Measurements from ENCODE around the gene IPO9.
A peak's percentile ranks its signal among the peaks of the same experiment; 100 is the strongest.

The IPO9 gene

DNA sequence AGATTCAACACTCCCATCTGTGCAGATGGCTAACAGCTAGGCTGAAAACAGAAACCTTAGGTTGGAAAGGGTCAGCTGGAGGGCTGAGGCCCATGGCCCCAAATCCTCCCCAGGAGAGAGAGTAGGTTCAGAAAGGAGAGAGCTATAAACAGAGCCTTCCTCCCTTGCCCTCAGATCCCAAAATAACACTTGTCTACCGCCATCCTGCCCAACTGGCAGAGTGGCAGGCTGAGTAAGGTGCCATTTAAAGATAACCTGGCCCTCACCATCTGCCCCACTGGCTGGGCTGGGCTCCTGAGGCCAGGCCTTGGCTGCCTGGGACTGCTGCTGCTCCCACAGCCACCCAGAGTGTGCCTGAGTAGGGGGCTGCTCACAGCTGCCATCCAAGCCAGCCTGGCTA, 55.5 kb downstream of the IPO9 start:
- no peak overlapping the region for H3K4me3 ChIP-seq (replicated peaks; ENCODE audit: insufficient read depth, low read length)
- TF ChIP-seq SPI1 (IDR thresholded peaks at IDR 0.05; ENCODE audit: borderline replicate concordance, low read depth) (no peak), POLR2AphosphoS5 (IDR thresholded peaks at IDR 0.05; ENCODE audit: low read depth) (no peak; the same call in 1 of the 2 replicates), GABPA (IDR thresholded peaks at IDR 0.05; ENCODE audit: low read depth) (no peak)
- TF ChIP-seq, protein P1, sequence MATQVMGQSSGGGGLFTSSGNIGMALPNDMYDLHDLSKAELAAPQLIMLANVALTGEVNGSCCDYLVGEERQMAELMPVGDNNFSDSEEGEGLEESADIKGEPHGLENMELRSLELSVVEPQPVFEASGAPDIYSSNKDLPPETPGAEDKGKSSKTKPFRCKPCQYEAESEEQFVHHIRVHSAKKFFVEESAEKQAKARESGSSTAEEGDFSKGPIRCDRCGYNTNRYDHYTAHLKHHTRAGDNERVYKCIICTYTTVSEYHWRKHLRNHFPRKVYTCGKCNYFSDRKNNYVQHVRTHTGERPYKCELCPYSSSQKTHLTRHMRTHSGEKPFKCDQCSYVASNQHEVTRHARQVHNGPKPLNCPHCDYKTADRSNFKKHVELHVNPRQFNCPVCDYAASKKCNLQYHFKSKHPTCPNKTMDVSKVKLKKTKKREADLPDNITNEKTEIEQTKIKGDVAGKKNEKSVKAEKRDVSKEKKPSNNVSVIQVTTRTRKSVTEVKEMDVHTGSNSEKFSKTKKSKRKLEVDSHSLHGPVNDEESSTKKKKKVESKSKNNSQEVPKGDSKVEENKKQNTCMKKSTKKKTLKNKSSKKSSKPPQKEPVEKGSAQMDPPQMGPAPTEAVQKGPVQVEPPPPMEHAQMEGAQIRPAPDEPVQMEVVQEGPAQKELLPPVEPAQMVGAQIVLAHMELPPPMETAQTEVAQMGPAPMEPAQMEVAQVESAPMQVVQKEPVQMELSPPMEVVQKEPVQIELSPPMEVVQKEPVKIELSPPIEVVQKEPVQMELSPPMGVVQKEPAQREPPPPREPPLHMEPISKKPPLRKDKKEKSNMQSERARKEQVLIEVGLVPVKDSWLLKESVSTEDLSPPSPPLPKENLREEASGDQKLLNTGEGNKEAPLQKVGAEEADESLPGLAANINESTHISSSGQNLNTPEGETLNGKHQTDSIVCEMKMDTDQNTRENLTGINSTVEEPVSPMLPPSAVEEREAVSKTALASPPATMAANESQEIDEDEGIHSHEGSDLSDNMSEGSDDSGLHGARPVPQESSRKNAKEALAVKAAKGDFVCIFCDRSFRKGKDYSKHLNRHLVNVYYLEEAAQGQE (IDR thresholded peaks at IDR 0.05; ENCODE audit: insufficient replicate concordance, low read depth): no peak
- TF ChIP-seq, protein P2, sequence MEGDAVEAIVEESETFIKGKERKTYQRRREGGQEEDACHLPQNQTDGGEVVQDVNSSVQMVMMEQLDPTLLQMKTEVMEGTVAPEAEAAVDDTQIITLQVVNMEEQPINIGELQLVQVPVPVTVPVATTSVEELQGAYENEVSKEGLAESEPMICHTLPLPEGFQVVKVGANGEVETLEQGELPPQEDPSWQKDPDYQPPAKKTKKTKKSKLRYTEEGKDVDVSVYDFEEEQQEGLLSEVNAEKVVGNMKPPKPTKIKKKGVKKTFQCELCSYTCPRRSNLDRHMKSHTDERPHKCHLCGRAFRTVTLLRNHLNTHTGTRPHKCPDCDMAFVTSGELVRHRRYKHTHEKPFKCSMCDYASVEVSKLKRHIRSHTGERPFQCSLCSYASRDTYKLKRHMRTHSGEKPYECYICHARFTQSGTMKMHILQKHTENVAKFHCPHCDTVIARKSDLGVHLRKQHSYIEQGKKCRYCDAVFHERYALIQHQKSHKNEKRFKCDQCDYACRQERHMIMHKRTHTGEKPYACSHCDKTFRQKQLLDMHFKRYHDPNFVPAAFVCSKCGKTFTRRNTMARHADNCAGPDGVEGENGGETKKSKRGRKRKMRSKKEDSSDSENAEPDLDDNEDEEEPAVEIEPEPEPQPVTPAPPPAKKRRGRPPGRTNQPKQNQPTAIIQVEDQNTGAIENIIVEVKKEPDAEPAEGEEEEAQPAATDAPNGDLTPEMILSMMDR (IDR thresholded peaks at IDR 0.05; ENCODE audit: insufficient read depth, low read length): no peak
- no peak for DNase-seq (ENCODE audit: low read depth in 1 of 2, low spot score in 1 of 2)
- peaks cover 19% of the 10 kb centered on the region for H3K27me3 ChIP-seq (ENCODE audit: insufficient read depth, poor library complexity, severe bottlenecking)
- peak overlapping the region; percentile 24; the same call in 1 of the 2 replicates for H3K27ac ChIP-seq (replicated peaks)

DNA sequence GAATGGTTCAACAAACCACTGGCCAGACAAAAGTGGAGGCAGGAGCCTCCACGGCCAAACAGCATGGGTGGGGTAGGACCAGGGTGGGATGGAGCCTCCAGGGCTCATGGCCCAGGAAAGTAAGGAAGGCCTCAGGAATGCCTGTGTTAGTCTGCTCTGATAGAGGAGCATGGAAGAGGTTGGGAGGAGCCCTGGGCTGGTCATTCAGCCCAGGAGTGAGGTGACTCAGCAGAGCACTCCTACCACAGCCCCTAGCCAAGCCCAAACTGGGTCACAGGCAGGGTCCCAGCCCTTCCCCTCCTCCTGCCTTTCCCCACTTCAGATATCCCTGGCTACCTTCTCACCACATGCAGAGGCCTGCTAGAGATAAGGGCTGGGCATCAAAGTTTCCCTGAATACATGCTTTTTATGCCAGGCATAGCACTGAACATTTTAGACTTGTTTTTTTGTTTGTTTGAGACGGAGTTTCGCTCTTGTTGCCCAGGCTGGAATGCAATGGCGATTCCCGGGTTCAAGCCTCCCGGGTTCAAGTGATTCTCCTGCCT, 56.6 kb downstream of the IPO9 start:
- H3K27me3 ChIP-seq (ENCODE audit: insufficient read depth, poor library complexity, severe bottlenecking): peaks cover 31% of the 10 kb centered on the region
- TF ChIP-seq, protein P2 (IDR thresholded peaks at IDR 0.05; ENCODE audit: insufficient read depth, low read length): no peak
- TF ChIP-seq SPI1 (IDR thresholded peaks at IDR 0.05; ENCODE audit: borderline replicate concordance, low read depth): no peak
- H3K27ac ChIP-seq (replicated peaks): no peak overlapping the region
- no peak for DNase-seq (ENCODE audit: low read depth in 1 of 2, low spot score in 1 of 2)
- H3K4me3 ChIP-seq (replicated peaks; ENCODE audit: insufficient read depth, low read length): no peak overlapping the region

DNA sequence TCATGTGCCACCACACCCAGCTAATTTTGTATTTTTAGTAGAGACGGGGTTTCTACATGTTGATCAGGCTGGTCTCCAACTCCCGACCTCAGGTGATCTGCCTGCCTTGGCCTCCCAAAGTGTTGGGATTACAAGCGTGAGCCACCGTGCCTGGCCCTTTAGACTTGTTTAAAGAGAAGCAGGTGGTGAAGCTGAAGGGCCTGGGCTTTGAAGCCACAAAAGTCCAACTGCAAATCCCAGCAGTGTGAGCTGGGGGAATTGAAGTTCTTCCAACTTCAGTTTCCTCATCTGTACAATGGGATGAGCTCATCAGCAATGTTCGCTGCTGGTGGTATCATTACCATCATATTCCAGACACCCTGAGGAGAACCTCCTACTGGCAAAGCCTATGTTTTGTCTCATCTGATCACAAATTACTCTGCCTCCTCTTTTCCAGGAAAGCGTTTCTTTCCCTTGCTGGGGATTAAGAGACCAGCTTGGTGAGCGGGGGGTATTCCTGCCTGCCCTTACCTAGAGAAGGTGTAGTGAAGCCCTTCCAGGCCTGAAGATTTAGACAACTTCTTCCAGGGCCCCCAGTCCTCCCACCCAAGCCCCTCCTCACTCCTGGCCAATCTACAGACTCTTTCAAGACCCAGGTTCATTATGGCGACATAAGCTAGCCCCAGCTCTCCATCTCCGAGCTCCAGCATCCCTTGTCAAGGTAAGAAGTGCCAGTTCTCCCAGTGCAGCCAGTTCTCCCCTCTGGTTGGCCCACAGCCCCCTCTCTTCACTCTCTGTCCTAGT, 57.3 kb downstream of the IPO9 start:
- DNase-seq (ENCODE audit: low read depth in 1 of 2, low spot score in 1 of 2): no peak
- Histone ChIP-seq H3K27ac (replicated peaks) (no peak overlapping the region), H3K27me3 (ENCODE audit: insufficient read depth, poor library complexity, severe bottlenecking) (peaks cover 37% of the 10 kb centered on the region), H3K4me3 (replicated peaks; ENCODE audit: insufficient read depth, low read length) (no peak overlapping the region)
- TF ChIP-seq, protein P1 (IDR thresholded peaks at IDR 0.05; ENCODE audit: insufficient replicate concordance, low read depth): no peak
- no peak for TF ChIP-seq SPI1 (IDR thresholded peaks at IDR 0.05; ENCODE audit: borderline replicate concordance, low read depth)
- TF ChIP-seq POLR2AphosphoS5 (IDR thresholded peaks at IDR 0.05; ENCODE audit: low read depth): no peak

DNA sequence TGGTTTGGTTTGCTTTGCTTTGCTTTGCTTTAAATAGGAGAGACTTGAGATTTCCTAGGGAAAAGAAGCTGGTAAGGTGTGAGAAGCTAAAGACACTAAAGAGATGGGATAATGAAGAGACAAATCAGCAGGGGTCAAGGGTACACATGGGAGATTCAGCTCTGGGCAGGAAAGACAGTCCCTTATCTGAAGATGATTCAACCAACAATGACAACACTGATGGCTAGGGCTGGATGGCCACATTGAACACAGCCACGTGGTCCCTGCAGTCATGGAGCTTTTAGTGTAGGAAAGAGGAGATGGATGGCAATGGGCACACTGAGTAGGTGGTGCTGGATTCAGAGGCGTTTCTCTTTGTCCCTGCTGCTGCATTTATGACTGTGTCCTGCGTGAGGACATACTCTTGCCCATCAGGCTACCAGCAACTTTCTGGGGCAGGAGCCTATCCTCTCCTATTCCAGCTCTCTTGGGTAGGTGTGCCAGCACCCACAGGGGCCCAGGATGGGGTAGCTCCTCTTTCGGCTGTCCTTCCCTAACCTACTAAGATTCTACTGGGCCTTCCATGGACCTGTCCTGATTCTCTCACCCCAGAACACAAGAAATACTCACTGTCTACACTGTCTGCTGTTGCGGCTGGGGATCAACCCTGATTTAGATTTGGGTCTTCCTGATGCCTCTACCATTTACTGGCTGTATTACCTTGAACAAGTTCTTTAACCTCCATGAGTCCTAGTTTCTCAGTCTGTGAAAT, 58.3 kb downstream of the IPO9 start:
- Histone ChIP-seq H3K27ac (replicated peaks) (no peak overlapping the region), H3K27me3 (ENCODE audit: insufficient read depth, poor library complexity, severe bottlenecking) (peaks cover 37% of the 10 kb centered on the region), H3K4me3 (replicated peaks; ENCODE audit: insufficient read depth, low read length) (no peak overlapping the region)
- DNase-seq (ENCODE audit: low read depth in 1 of 2, low spot score in 1 of 2): no peak
- TF ChIP-seq, protein P2 (IDR thresholded peaks at IDR 0.05; ENCODE audit: insufficient read depth, low read length): no peak
- TF ChIP-seq, protein P1 (IDR thresholded peaks at IDR 0.05; ENCODE audit: insufficient replicate concordance, low read depth): no peak
